Measurements from ENCODE around the gene SAFB. TPM values are rescaled to one million over a fixed set of nuclear protein-coding genes. Genes with fewer than 3 reads are reported as not detected.
A peak's percentile ranks its signal among the peaks of the same experiment; 100 is the strongest.

Gene SAFB
- total RNA-seq (2022) (135 and 137 TPM in 2 replicates), Bru-seq, nascent RNA (percentile 89 among the genes with signal in this experiment), BruChase-seq, experiment 1, labeled RNA remaining after a 6-hour chase (percentile 90 among the genes with signal in this experiment), BruChase-seq, experiment 2, labeled RNA remaining after a 2-hour chase (percentile 89 among the genes with signal in this experiment)
- long read RNA-seq, transcript SAFB-205 (21 exons, 2,842 nt) = minor isoform, 135 of 518 reads
- long read RNA-seq, transcript SAFB-211 (21 exons, 3,014 nt) = major isoform, 186 of 518 reads
- long read RNA-seq, transcript SAFB-201 (21 exons, 3,042 nt) = minor isoform, 50 of 518 reads
- long read RNA-seq, partial matches to known transcripts = 17 of 518 reads
- long read RNA-seq, other reads (novel, unspliced or antisense) = 129 of 518 reads

DNA sequence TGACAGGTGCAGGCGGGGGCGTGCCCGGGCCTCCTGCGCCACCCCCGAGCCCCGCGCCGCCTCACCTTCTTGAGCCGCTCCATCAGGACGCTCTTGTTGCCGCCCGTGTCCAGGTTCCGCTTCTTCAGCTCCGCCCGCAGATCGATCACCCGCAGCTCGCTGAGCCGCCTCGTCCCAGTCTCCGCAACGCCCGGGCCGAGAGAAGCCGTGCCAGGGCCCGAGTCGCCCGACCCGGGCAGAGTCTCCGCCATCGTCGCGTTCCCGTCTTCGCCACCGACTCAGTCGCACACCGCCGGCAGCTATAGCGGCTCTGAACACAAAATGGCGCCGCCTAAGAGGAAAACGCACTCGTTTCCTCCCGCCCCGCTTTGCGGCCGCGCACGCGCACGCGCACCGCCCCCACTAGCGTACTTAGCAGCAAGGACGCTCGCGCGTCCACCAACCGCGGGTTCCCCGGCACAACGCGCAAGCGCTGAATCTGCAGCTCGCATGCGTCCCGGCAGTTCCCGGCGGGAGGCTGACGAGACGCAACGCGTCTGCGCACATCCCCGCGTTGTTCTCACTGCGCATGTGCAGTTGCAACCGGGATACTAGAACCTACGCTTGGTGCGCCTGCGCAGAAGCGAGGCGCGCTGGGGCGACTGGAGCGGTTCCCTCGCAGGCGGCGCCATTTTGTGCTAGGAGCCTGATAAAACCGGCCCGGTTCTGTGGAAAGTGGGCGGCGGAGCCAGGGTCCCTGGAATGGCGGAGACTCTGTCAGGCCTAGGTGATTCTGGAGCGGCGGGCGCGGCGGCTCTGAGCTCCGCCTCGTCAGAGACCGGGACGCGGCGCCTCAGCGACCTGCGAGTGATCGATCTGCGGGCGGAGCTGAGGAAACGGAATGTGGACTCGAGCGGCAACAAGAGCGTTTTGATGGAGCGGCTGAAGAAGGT, at the start of gene SAFB, which contains the start of gene SAFB2:
Gene SAFB, plus strand, starts transcription at position 619 of the 932 bp plus-strand sequence. Its CDS starts 123 bp downstream, at position 742.
Gene SAFB2, minus strand, starts transcription at position 312 of the 932 bp plus-strand sequence. Its CDS starts 61 bp downstream, at position 251.
- peaks cover 78% of the 10 kb centered on the region for H3K36me3 Mint-ChIP-seq (ENCODE audit: insufficient read depth, unreplicated experiment)
- H3K27ac Mint-ChIP-seq (ENCODE audit: low read depth, unreplicated experiment) = peak within 1 kb of the TSS; percentile 100
- ChIA-PET POLR2A (interaction anchor here (0.6 to 3.4 kb wide), 34 partner anchors 8 to 1253 kb away, joined by 3 to 21 read pairs (median 4); partner anchors contain the start of genes CATSPERD, KDM4B, LONP1 and NDUFA11), CTCF (interaction anchor here (0.6 to 1.0 kb wide), 4 partner anchors 65 to 605 kb away, joined by 3 to 4 read pairs (median 3); partner anchors contain the start of gene RPL36)
- no peaks in the 10 kb centered on the region for H3K9me3 Mint-ChIP-seq (ENCODE audit: unreplicated experiment)
- peak; percentile 100 for DNase-seq (ENCODE audit: unreplicated experiment)
- no peaks in the 10 kb centered on the region for H3K27me3 Mint-ChIP-seq (ENCODE audit: insufficient read depth, unreplicated experiment)
- TF ChIP-seq, protein P1, sequence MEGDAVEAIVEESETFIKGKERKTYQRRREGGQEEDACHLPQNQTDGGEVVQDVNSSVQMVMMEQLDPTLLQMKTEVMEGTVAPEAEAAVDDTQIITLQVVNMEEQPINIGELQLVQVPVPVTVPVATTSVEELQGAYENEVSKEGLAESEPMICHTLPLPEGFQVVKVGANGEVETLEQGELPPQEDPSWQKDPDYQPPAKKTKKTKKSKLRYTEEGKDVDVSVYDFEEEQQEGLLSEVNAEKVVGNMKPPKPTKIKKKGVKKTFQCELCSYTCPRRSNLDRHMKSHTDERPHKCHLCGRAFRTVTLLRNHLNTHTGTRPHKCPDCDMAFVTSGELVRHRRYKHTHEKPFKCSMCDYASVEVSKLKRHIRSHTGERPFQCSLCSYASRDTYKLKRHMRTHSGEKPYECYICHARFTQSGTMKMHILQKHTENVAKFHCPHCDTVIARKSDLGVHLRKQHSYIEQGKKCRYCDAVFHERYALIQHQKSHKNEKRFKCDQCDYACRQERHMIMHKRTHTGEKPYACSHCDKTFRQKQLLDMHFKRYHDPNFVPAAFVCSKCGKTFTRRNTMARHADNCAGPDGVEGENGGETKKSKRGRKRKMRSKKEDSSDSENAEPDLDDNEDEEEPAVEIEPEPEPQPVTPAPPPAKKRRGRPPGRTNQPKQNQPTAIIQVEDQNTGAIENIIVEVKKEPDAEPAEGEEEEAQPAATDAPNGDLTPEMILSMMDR (IDR thresholded peaks at IDR 0.05; ENCODE audit: unreplicated experiment) = no peak
- BruUV-seq (replicated peaks) = no TSS peak
- H3K4me3 Mint-ChIP-seq (ENCODE audit: unreplicated experiment) = peak within 1 kb of the TSS; percentile 100
- intact Hi-C loops (cut with micrococcal nuclease) = no loop called here
- peaks cover 41% of the 10 kb centered on the region for H3K4me1 Mint-ChIP-seq (ENCODE audit: insufficient read depth, unreplicated experiment)

DNA sequence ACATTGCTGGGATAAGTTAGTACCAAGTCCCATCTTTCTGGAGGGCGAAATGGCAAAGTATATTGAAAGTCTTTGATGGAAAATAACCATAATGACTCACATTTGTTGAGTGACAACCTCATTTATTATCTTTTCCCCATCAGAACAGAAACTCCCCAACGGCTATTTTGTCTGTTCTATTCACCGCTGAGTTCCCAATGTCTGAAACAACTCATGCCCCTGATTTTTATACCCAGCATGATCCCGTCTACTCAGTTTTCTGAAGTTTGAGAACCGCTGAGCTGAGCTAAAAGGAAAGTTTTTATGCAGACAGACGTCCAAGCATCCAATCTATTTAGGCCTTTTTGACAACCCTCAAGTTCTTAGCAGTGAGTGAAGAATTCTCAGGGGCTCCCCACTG, 47.3 kb upstream of the SAFB start:
- Mint-ChIP-seq H3K27me3 (ENCODE audit: insufficient read depth, unreplicated experiment) (no peaks in the 10 kb centered on the region), H3K36me3 (ENCODE audit: insufficient read depth, unreplicated experiment) (no peaks in the 10 kb centered on the region), H3K9me3 (ENCODE audit: unreplicated experiment) (no peaks in the 10 kb centered on the region), H3K4me3 (ENCODE audit: unreplicated experiment) (no peak overlapping the region), H3K4me1 (ENCODE audit: insufficient read depth, unreplicated experiment) (peaks cover 12% of the 10 kb centered on the region), H3K27ac (ENCODE audit: low read depth, unreplicated experiment) (no peak overlapping the region)
- DNase-seq (ENCODE audit: unreplicated experiment) = no peak
- intact Hi-C loops (cut with micrococcal nuclease) = no loop called here
- CTCF ChIA-PET = interaction anchor here (0.6 kb wide), 1 partner anchor 283 kb away, joined by 3 read pairs; no protein-coding TSS in a partner anchor
- TF ChIP-seq, protein P1 (IDR thresholded peaks at IDR 0.05; ENCODE audit: unreplicated experiment) = no peak
- POLR2A ChIA-PET = no interaction called here
- BruUV-seq (replicated peaks) = no TSS peak

DNA sequence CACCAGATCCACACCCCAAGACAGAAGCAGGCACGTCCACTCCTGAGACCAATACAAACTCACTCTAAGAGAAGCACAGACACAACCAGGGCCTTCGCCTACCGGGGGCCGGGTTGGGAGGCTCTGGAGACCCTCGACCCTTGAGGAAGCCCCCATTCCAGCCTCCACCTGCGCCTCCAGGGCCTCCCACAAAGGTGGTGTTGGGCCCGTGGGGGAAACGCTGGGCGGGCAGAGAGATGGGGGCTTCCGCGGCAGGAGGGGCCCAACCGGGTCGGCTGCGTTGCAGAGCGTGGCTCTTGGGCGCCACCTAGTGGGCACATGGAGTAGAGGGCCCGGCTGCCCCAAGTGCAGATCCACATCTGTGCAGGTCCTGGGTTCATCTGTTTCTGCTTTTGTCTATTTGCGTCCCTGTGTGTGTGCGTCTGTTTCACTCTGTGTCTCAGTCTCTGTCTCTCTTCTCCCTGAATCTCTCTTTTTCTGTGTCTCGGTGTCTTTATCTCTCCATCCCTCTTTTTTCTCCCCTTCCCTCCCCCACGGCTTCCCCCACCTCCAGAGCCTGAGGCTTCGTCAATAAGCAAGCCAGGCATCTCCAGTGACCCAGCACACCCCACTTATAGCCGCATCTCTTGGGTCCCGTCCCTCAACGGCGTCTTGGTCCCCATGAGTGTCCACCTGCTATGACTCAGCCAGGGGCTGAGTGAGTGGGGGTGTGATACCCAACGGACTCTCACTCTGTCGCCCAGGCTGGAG, 44.6 kb upstream of the SAFB start:
- H3K27ac Mint-ChIP-seq (ENCODE audit: low read depth, unreplicated experiment) = no peak overlapping the region
- TF ChIP-seq, protein P1 (IDR thresholded peaks at IDR 0.05; ENCODE audit: unreplicated experiment) = peak; percentile 99
- no peaks in the 10 kb centered on the region for H3K9me3 Mint-ChIP-seq (ENCODE audit: unreplicated experiment)
- H3K36me3 Mint-ChIP-seq (ENCODE audit: insufficient read depth, unreplicated experiment) = no peaks in the 10 kb centered on the region
- H3K27me3 Mint-ChIP-seq (ENCODE audit: insufficient read depth, unreplicated experiment) = no peaks in the 10 kb centered on the region
- no peak overlapping the region for H3K4me3 Mint-ChIP-seq (ENCODE audit: unreplicated experiment)
- POLR2A ChIA-PET = interaction anchor here (0.6 kb wide), 1 partner anchor 7 kb away, joined by 3 read pairs; no protein-coding TSS in a partner anchor
- BruUV-seq (replicated peaks) = no TSS peak
- peak; percentile 65 for DNase-seq (ENCODE audit: unreplicated experiment)
- CTCF ChIA-PET = interaction anchor here (0.6 to 1.7 kb wide), 9 partner anchors 14 to 542 kb away, joined by 3 to 6 read pairs (median 4); no protein-coding TSS in a partner anchor
- intact Hi-C loops (cut with micrococcal nuclease) = loop anchor here (1.0 kb wide), 3 partner anchors 30 to 530 kb away; no protein-coding TSS in a partner anchor
- peaks cover 12% of the 10 kb centered on the region for H3K4me1 Mint-ChIP-seq (ENCODE audit: insufficient read depth, unreplicated experiment)

Data from MCF 10A (cell line).